Measurements from ENCODE around the gene CRACR2B.

The CRACR2B gene

GRCh38 chr11:827146-827896 is 398 bp upstream of the CRACR2B start:
- no peak for DNase-seq (ENCODE audit: low read depth)

DNA sequence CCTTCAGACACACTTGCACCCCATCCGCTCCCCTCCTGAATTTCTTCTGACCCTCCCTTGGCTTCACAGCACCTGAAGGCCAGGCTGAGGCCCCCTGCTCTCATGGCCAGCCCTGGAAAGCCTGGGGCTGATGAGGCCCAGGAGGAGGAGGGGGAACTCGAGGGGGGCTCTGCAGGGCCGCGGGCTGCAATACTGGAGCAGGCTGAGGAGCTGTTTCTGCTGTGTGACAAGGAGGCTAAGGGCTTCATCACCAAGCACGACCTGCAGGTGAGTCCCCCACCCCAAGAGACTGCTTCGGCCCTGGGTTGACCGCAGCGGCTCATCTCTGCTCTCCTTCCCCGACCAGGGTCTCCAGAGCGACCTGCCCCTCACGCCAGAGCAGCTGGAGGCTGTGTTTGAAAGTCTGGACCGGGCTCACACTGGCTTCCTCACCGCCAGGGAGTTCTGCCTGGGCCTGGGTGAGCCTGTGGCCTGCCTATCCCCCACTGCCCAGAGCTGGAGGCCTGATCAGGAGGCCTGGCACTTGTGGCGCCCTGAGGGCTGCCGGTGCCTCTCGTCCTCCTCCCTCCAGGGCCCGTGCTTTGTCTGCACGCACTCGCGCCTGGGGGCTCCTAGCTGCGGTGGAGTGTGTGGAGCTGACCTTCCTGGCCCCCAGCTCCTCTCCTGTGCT is 922 bp downstream of the CRACR2B start:
- no peak for DNase-seq (ENCODE audit: low read depth)

DNA sequence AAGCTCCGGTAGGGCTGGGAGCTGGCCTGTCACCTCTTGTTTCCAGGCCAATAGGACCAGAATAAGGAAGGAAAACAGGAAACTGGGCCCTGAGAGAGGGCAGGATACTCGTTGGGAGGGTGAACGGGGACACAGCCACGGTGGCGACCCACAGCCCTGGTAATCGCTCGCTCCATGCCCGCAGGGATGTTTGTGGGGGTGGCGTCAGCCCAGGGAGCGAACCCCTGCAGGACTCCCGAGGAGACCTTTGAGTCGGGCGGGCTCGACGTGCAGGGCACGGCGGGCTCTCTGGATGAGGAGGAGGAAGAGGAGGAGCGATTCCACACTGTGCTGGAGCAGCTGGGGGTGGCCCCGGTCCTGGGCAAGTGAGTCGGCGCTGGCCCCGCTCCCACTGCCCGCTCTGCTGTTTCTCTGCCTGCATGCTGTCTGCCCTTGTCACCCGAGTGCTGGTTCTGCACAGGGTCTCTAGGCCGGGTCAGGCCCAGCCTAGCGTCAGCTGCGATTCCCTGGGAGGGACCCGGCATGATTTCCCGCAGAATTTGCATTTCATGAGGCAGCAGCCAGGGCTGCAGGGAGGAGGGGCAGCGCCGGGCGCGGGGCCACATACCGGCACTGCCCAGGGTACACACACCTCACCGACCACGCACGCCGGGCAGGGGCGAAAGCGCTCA is 1.6 kb downstream of the CRACR2B start:
- DNase-seq (ENCODE audit: low read depth): no peak

- no peak for DNase-seq (ENCODE audit: low read depth)
These were observed 2.2 kb downstream of the CRACR2B start for GRCh38 chr11:829847-830294.

- peak; percentile 42 for DNase-seq (ENCODE audit: low read depth)
These were observed 2.8 kb downstream of the CRACR2B start for GRCh38 chr11:830295-831117.

DNA sequence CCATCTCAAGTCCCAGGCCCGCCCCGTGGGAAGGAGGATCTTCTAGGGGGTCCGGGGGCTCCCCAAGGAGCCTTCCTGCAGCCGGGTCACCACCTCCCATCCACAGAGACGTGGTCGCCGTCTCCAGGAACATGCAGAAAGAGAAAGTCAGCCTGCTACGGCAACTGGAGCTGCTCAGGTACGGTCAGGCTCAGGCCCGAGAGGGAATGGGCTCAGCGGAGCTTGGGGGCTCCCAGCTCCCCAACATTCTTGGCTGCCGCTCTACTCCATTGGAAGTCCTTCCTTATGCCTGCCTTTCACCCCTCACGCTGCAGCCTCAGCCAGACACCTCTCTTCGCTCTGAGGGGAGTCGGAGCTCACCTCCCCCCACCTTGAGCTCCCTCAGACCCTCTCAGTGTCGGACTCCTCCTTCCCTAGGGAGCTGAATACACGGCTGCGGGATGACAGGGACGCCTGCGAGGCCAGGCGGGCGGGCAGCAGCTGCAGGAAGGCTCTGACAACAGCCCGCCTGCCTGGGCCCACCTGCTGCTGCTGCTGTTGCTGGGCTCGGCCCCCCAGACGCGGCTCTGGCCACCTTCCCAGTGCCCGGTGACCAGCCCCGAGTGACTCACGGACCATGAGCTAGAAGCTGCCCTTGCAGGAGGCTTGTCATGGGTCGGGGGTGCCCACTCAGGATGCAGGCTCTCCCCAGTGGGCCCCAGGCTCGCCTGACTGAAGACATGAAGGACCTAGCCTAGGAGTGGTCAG is 3.6 kb downstream of the CRACR2B start:
- DNase-seq (ENCODE audit: low read depth): no peak

- no peak for DNase-seq (ENCODE audit: low read depth)
These were observed 4.3 kb downstream of the CRACR2B start for GRCh38 chr11:831961-832528.

DNA sequence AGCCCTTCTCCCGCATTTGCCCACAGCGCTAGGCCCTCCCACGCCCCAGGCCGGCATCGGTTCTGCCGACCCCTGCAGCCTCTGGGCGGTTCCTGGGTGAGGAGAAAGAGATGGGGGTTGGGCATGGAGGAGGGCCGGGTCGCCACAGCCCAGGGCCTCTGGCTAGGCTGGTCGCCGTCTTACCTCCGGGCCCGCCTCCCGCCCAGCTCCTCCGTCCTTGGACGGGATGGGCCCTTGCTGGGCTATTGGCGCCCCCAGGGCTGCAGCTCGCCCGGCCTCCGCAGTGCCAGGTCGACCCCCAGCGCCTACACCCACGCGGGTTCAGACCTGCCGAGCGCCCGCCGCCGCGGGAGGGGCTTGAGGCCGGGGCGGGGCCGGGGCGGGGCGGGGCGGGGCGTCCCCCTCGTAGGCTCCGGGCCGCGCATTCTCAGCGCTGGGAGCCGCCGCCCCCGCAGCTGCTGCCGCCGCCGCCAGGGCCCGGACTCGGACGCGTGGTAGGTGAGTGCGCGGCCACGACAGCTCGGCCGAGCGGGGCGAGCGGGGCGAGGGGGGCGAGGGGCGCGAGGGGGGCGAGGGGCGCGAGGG is 4.9 kb downstream of the CRACR2B start, which contains the start of gene CD151:
TSS of gene CD151 (plus strand) at position 424 of the 585 bp plus-strand sequence. CDS start 3,118 bp downstream, outside the sequence.
- DNase-seq (ENCODE audit: low read depth): peak; percentile 47

- no peak for DNase-seq (ENCODE audit: low read depth)
These were observed 5.5 kb downstream of the CRACR2B start for GRCh38 chr11:833114-833791.

- DNase-seq (ENCODE audit: low read depth): no peak
These were observed 6.2 kb downstream of the CRACR2B start for GRCh38 chr11:833849-834311.

GRCh38 chr11:834371-835316 is 6.9 kb downstream of the CRACR2B start:
- no peak for DNase-seq (ENCODE audit: low read depth)

DNA sequence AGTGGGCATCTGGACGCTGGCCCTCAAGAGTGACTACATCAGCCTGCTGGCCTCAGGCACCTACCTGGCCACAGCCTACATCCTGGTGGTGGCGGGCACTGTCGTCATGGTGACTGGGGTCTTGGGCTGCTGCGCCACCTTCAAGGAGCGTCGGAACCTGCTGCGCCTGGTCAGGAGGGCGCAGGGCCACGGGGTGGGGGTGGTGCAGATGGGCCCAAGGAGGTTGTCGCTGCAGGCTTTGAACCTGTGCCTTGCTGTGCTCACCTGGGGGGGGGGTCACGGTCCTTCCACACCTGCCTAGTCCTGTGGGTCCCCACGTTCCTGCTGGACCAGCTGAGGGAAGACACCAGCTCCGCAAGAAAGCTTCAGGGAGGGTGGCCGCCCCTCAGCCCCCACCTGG is 8.6 kb downstream of the CRACR2B start:
- no peak for DNase-seq (ENCODE audit: low read depth)

DNA sequence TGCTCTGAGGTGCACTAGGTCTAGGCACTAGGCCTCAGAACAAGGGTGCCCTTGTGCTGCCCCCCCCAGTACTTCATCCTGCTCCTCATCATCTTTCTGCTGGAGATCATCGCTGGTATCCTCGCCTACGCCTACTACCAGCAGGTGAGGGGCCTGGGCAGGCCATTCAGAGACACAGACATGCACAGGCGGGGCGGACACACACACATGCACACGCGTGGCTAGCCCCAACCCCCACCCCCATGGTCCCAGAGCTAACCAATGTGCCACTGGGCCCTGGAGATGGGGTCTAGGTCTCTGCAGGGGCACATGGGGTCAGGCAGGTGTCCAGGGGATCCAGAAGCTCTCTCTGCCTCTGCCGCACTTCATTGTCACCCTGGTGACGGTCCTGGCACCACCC is 9.0 kb downstream of the CRACR2B start:
- DNase-seq (ENCODE audit: low read depth): no peak

- DNase-seq (ENCODE audit: low read depth): no peak
These were observed 9.7 kb downstream of the CRACR2B start for GRCh38 chr11:837189-837989.

GRCh38 chr11:837990-838307 is 10.2 kb downstream of the CRACR2B start:
- no peak for DNase-seq (ENCODE audit: low read depth)

DNA sequence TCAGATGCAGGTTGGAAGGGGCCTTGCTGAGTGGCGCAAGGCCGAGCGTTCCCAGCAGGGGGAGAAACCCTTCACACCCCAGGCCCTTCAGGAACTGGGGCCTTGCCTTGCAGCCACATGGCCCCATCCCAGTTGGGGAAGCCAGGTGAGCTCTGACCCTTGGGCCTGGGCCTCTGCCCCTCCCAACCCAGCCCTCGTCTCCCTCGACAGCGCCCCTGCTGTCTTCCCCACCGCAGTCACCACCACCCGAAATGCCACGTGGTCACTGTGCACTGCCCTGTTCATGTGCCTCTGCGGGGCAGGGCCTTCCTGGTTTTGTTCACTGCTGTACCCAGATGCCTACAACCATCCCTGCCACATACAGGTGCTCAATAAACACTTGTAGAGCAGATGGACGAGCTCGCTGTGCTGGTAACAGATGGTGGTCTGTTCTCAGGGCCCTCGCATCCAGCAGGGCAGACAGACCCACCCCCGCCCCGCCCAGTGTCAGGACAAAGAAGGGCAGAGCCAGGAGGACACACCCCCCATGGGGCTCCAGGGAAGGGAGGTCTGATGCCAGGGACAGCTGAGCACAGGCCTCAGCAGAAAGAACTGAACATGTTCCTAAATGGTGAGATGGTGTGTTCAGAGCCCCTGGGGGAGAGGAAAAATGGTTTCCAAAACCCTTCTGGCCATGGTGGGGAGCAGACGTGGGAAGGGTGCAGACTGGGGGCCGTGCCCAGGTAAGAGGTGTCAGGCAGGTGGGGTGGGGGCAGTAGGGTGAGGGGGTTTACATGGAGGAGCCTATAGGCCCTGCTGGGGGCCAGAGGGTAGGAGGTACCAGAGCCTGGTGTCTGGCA is 10.9 kb downstream of the CRACR2B start:
- DNase-seq (ENCODE audit: low read depth): no peak

DNA sequence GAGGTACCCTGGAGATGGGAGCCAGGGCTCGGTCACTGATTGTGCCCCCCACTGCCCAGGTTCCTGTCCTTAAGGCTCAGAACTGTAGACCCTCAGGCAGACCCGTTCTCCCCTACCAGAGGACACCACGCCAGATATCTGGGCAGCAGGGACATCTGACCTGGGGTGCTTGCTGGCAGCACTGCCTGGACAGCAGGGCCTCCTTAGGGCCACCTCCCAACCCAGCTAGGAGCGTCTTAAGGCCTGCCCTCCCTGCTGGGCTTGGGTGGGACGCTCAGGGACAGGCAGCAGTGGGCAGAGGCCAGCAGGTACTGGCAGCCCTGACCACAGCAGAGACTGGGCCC is 11.5 kb downstream of the CRACR2B start:
- no peak for DNase-seq (ENCODE audit: low read depth)
